OCI-LY7 (cell line): Measurements from ENCODE around the gene SMTNL1. TPM values are rescaled to one million over a fixed set of nuclear protein-coding genes. Genes with fewer than 3 reads are reported as not detected.

Source experiments
- BruUV-seq: library from RNA; stranded (reverse); fragments of 400-500 nt; replicated peaks from 2 replicates; lab custom pipeline; 2021; lab: Mats Ljungman, UMichigan
- CTCF ChIA-PET: fragments of 300-600 bp; sonication (Branson Sonifier 250); formaldehyde crosslinking; loops from one replicate; lab custom pipeline; 2022; ENCODE audit warnings: antibody characterized with exemption; ENCODE audit not compliant: unreplicated experiment; lab: Charles Lee
- POLR2A ChIA-PET: fragments of 300-600 bp; sonication (Branson Sonifier 250); formaldehyde crosslinking; loops from one replicate; lab custom pipeline; 2022; ENCODE audit warnings: antibody characterized with exemption; lab: Charles Lee
- DNase-seq: peaks from one replicate; pipeline ENCODE4 v3.0.0-alpha.2; 2015; ENCODE audit warnings: low spot score
- H2AFZ ChIP-seq: fragments of 200-600 bp; sonication (generic), shearing (Covaris generic); 2 replicates; pipeline ENCODE4 v1.6.1; 2014; ENCODE audit warnings: mild to moderate bottlenecking, antibody characterized with exemption, low read length, moderate library complexity
- H3K27ac ChIP-seq: fragments of 200-600 bp; sonication (generic); 2 replicates; pipeline ENCODE4 v1.5.1; 2014; ENCODE audit warnings: mixed run types, low read depth, mild to moderate bottlenecking, moderate library complexity, low read length, inconsistent platforms; ENCODE audit not compliant: poor library complexity, severe bottlenecking
- H3K36me3 ChIP-seq: fragments of 200-600 bp; sonication (generic); 2 replicates; pipeline ENCODE4 v1.6.1; 2014; ENCODE audit warnings: mild to moderate bottlenecking, antibody characterized with exemption, low read length, moderate library complexity, mixed read lengths; ENCODE audit not compliant: insufficient read depth
- H3K4me1 ChIP-seq: fragments of 200-600 bp; sonication (generic); 2 replicates; pipeline ENCODE4 v1.5.1; 2014; ENCODE audit warnings: mild to moderate bottlenecking, low read length; ENCODE audit not compliant: insufficient read depth, poor library complexity, severe bottlenecking
- H3K4me2 ChIP-seq: fragments of 200-600 bp; sonication (generic); 2 replicates; pipeline ENCODE4 v1.6.1; 2014; ENCODE audit warnings: mild to moderate bottlenecking, low read length
- H3K4me3 ChIP-seq: fragments of 200-600 bp; sonication (generic); 2 replicates; pipeline ENCODE4 v1.5.1; 2014; ENCODE audit warnings: mild to moderate bottlenecking, low read depth, low read length; ENCODE audit not compliant: poor library complexity, severe bottlenecking
- H3K79me2 ChIP-seq: fragments of 200-600 bp; sonication (generic); 2 replicates; pipeline ENCODE4 v1.6.1; 2016; ENCODE audit warnings: low read depth, mild to moderate bottlenecking, low read length, moderate library complexity, mixed read lengths; ENCODE audit not compliant: insufficient read depth
- H3K9me2 ChIP-seq: fragments of 200-600 bp; sonication (generic); 2 replicates; pipeline ENCODE4 v1.6.1; 2016; ENCODE audit warnings: mild to moderate bottlenecking, low read length, mixed read lengths; ENCODE audit not compliant: insufficient read depth
- H3K9me3 ChIP-seq: fragments of 200-600 bp; sonication (generic); 2 replicates; pipeline ENCODE4 v1.6.1; 2014; ENCODE audit warnings: mild to moderate bottlenecking, mixed run types, low read length, mixed read lengths
- H4K20me1 ChIP-seq: fragments of 200-600 bp; sonication (generic); 2 replicates; pipeline ENCODE4 v1.6.1; 2014; ENCODE audit warnings: mild to moderate bottlenecking, antibody characterized with exemption, low read length, moderate library complexity, mixed read lengths; ENCODE audit not compliant: insufficient read depth
- EZH2phosphoT487 ChIP-seq: fragments of 200-600 bp; sonication (generic); IDR thresholded peaks from 2 replicates; pipeline ENCODE4 v1.6.1; 2018; ENCODE audit warnings: low read depth, borderline replicate concordance, mild to moderate bottlenecking, mixed run types, antibody characterized with exemption, low read length, moderate library complexity, mixed read lengths
- intact Hi-C: fragments of 100-400 bp; cut with micrococcal nuclease; formaldehyde crosslinking; loops from one replicate; pipeline ENCODE4 v1.10.0; 2022; ENCODE audit not compliant: unreplicated experiment
- total RNA-seq, 2 experiments: library from RNA; depleted of rRNA in 1 of 2; stranded (reverse); fragments of >200 nt in 1 of 2; shearing (Covaris generic) in 1 of 2; gene quantifications; 2 replicates each; pipeline ENCODE4 v1.2.3, GENCODE V29; 2014 to 2022
- TF ChIP-seq, protein P1 (sequence below): fragments of 200-600 bp; sonication (generic); conservative IDR thresholded peaks from 2 replicates; pipeline ENCODE4 v1.5.1; 2014; ENCODE audit warnings: mild to moderate bottlenecking, antibody characterized with exemption, low read length, moderate library complexity, mixed read lengths

The SMTNL1 gene
- total RNA-seq, 2 experiments from 2014 or later = not detected

DNA sequence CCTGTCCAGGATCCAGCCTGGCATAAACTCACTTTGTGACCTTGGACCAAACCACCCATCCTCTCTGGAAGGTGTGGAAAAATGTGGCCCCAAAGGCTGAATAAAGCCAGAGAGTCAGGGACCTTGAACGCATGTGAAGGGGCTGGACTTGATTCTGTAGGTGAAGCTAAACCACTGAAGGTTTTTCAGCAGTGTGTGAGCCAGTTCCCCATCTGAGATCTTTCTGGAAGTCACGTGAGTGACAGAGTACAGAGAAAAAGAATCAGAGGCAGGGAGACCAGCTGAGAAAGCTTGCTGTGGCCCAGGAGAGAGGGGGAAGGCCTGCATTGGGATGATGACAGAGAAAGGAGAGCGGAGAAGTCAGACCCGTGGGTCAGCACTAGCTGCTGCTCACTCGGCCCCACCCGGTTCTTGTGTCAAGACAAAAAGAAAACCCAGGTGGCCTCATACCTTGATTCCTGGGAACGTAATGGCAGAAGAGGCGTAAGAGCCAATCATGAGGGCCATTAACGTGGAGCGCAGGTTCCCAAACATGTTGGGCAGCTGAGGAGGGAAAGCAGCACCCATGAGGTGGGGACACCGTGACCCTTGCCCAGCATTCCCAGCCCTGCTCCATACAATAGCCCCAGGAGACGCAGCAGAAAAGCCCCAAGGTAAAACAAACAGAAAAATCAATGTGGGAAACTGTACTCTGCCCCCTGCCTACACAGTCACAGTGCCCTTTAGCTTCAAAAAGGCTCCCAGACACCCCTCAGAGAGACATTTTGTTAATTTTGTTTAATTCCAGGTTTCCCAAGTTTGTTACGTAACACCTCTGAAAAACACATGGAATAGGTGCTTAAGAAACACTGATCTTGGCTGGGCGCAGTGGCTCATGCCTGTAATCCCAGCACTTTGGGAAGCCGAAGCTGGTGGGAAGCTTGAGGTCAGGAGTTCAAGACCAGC, 39.8 kb upstream of the SMTNL1 start:
- no peak for TF ChIP-seq EZH2phosphoT487
- TF ChIP-seq, protein P1, sequence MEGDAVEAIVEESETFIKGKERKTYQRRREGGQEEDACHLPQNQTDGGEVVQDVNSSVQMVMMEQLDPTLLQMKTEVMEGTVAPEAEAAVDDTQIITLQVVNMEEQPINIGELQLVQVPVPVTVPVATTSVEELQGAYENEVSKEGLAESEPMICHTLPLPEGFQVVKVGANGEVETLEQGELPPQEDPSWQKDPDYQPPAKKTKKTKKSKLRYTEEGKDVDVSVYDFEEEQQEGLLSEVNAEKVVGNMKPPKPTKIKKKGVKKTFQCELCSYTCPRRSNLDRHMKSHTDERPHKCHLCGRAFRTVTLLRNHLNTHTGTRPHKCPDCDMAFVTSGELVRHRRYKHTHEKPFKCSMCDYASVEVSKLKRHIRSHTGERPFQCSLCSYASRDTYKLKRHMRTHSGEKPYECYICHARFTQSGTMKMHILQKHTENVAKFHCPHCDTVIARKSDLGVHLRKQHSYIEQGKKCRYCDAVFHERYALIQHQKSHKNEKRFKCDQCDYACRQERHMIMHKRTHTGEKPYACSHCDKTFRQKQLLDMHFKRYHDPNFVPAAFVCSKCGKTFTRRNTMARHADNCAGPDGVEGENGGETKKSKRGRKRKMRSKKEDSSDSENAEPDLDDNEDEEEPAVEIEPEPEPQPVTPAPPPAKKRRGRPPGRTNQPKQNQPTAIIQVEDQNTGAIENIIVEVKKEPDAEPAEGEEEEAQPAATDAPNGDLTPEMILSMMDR = no peak
- no peaks in the 10 kb centered on the region for H3K79me2 ChIP-seq
- no TSS peak for BruUV-seq
- H3K36me3 ChIP-seq = peaks cover 89% of the 10 kb centered on the region
- H4K20me1 ChIP-seq = no peaks in the 10 kb centered on the region
- peaks cover 16% of the 10 kb centered on the region for H3K4me1 ChIP-seq
- no peaks in the 10 kb centered on the region for H3K9me3 ChIP-seq
- intact Hi-C loops = no loop called here
- H2AFZ ChIP-seq = no peak overlapping the region
- H3K27ac ChIP-seq = no peak overlapping the region
- H3K4me3 ChIP-seq = no peak overlapping the region
- ChIA-PET CTCF (no interaction called here), POLR2A (interaction anchor here (1.3 to 5.3 kb wide), 3 partner anchors 9 to 16 kb away, joined by 3 to 42 read pairs (median 11); no protein-coding TSS in a partner anchor)
- no peak overlapping the region for H3K4me2 ChIP-seq
- no peaks in the 10 kb centered on the region for H3K9me2 ChIP-seq
- no peak for DNase-seq

DNA sequence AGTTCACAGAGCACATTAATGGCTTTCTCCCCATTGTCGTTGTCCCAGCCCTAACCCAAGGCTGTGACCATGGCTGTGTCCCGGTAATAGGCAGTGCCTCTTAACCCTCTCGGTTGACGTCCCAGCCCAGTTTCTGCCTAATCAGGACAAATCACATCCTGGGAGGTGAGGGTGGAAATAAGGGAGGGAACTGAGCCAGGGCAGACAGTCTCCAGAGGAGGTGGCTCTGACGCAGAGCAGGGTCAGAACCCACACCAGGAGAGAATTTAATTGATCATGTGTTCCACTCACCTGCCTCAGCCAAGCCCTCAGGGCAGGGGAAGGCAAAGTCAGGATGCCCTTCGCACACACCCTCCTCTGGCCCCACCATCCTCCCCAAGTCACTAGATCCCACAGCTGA, 38.9 kb upstream of the SMTNL1 start:
- Histone ChIP-seq H4K20me1 (no peaks in the 10 kb centered on the region), H3K4me2 (no peak overlapping the region), H3K4me1 (peaks cover 10% of the 10 kb centered on the region), H3K9me3 (no peaks in the 10 kb centered on the region), H3K4me3 (no peak overlapping the region), H3K9me2 (no peaks in the 10 kb centered on the region), H3K36me3 (peaks cover 89% of the 10 kb centered on the region), H3K27ac (no peak overlapping the region), H3K79me2 (no peaks in the 10 kb centered on the region), H2AFZ (no peak overlapping the region)
- TF ChIP-seq, protein P1 = no peak
- TF ChIP-seq EZH2phosphoT487 = no peak
- BruUV-seq = no TSS peak
- DNase-seq = no peak
- POLR2A ChIA-PET = no interaction called here
- intact Hi-C loops = no loop called here
- CTCF ChIA-PET = no interaction called here
